ENCODE data around the gene TEX101. TPM values are rescaled to one million over a fixed set of nuclear protein-coding genes. Genes with fewer than 3 reads are reported as not detected.

Gene TEX101
- not detected in 2 replicates for total RNA-seq

GRCh38 chr19:43414554-43414953 is at the start of gene TEX101:
Gene TEX101 (plus strand): TSS chr19:43414890. CDS start chr19:43415920, 1,030 bp downstream.

GRCh38 chr19:43465468-43466120 is 50.9 kb downstream of the TEX101 start, which contains the start of gene LYPD3:
Gene LYPD3 (minus strand): TSS chr19:43465608. CDS start chr19:43465571, 37 bp downstream.

Other genes with a start within 250 kb of the TEX101 start
- 17.2 and 100 TPM in 2 replicates for gene PSG5, start 228.4 kb upstream of the TEX101 start, total RNA-seq
- gene PSG4, start 209.3 kb upstream of the TEX101 start, total RNA-seq, result 0.24 and 34.1 TPM in 2 replicates
- gene PSG9, start 145.4 kb upstream of the TEX101 start, total RNA-seq, result under 0.01 and 0.12 TPM in 2 replicates
- under 0.01 TPM in 1 of 2 replicates, not detected in the other for gene CD177, start 61.2 kb upstream of the TEX101 start, total RNA-seq
- 0.32 and 0.36 TPM in 2 replicates for gene LYPD3, start 50.7 kb downstream of the TEX101 start, total RNA-seq
- 11.0 and 14.3 TPM in 2 replicates for gene PHLDB3, start 89.9 kb downstream of the TEX101 start, total RNA-seq
- 46.4 and 80.8 TPM in 2 replicates for gene ETHE1, start 112.3 kb downstream of the TEX101 start, total RNA-seq
- 0.32 TPM in 1 of 2 replicates, not detected in the other for gene ZNF575, start 118.3 kb downstream of the TEX101 start, total RNA-seq
- 13.1 and 18.8 TPM in 2 replicates for gene XRCC1, start 160.6 kb downstream of the TEX101 start, total RNA-seq
- gene PINLYP, start 160.9 kb downstream of the TEX101 start, total RNA-seq, result 3.0 and 3.6 TPM in 2 replicates
- gene IRGQ, start 181.2 kb downstream of the TEX101 start, total RNA-seq, result 19.9 and 24.2 TPM in 2 replicates
- 8.8 and 11.1 TPM in 2 replicates for gene ZNF576, start 181.7 kb downstream of the TEX101 start, total RNA-seq
- gene SRRM5, start 197.2 kb downstream of the TEX101 start, total RNA-seq, result 0.24 TPM in 1 of 2 replicates, not detected in the other
- gene ZNF428, start 204.7 kb downstream of the TEX101 start, total RNA-seq, result 20.2 and 25.6 TPM in 2 replicates
- 0.12 and 0.65 TPM in 2 replicates for gene CADM4, start 225.0 kb downstream of the TEX101 start, total RNA-seq